ENCODE results near the gene PDLIM5. TPM values are rescaled to one million over a fixed set of nuclear protein-coding genes. Genes with fewer than 3 reads are reported as not detected.

PDLIM5 gene
- total and polyA plus RNA-seq, 4 donors: 20.4 to 93.4 (median 59.8) TPM

- peak overlapping the region in 1 of 2 donors; percentile 75 for H3K27ac ChIP-seq (ENCODE audit: low read depth in 1 of 2, low read length in 1 of 2)
- TF ChIP-seq CTCF (IDR thresholded peaks at IDR 0.05; ENCODE audit: control extremely low read depth, extremely low read depth): no peak
- DNase-seq: no peak
- H3K27me3 ChIP-seq (ENCODE audit: control insufficient read depth in 3 of 3, insufficient read depth in 3 of 3, low read length in 2 of 3): no peaks in the 10 kb centered on the region
- ATAC-seq (ENCODE audit: insufficient read depth, low FRiP score): no peak
- 96 to 99% methylated on average over 2 of the region's 2 CpGs for WGBS, 2 donors
- no peak overlapping the region for H3K9ac ChIP-seq (ENCODE audit: insufficient read depth in 1 of 2, low read length in 2 of 2)
- H3K4me3 ChIP-seq: no peak overlapping the region
- peaks cover 0 to 16% (median 1%) of the 10 kb centered on the region in 5 donors for H3K4me1 ChIP-seq (ENCODE audit: control insufficient read depth in 5 of 5, insufficient read depth in 5 of 5, low read length in 5 of 5)
- no peaks in the 10 kb centered on the region for H3K9me3 ChIP-seq (ENCODE audit: control insufficient read depth in 4 of 4, insufficient read depth in 3 of 4, low read length in 3 of 4)
- peaks cover 0 to 3% (median 0%) of the 10 kb centered on the region in 4 donors for H3K36me3 ChIP-seq (ENCODE audit: control insufficient read depth in 4 of 4, insufficient read depth in 4 of 4, low read length in 4 of 4)
Measured at GRCh38 chr4:94461506-94461905, 9.8 kb downstream of the PDLIM5 start.

- TF ChIP-seq CTCF (IDR thresholded peaks at IDR 0.05; ENCODE audit: control extremely low read depth, extremely low read depth): no peak
- DNase-seq (no peak), ATAC-seq (ENCODE audit: insufficient read depth, low FRiP score) (no peak)
- 84 to 86% methylated on average over 1 of the region's 1 CpG for WGBS, 2 donors
- H3K27ac ChIP-seq (ENCODE audit: low read depth in 1 of 2, low read length in 1 of 2): no peak overlapping the region
- H3K4me1 ChIP-seq (ENCODE audit: control insufficient read depth in 5 of 5, insufficient read depth in 5 of 5, low read length in 5 of 5): peaks cover 0 to 14% (median 1%) of the 10 kb centered on the region in 5 donors
- H3K4me3 ChIP-seq: no peak overlapping the region
- H3K9me3 ChIP-seq (ENCODE audit: control insufficient read depth in 4 of 4, insufficient read depth in 3 of 4, low read length in 3 of 4): no peaks in the 10 kb centered on the region
- H3K36me3 ChIP-seq (ENCODE audit: control insufficient read depth in 4 of 4, insufficient read depth in 4 of 4, low read length in 4 of 4): no peaks in the 10 kb centered on the region
- H3K9ac ChIP-seq (ENCODE audit: insufficient read depth in 1 of 2, low read length in 2 of 2): no peak overlapping the region
- H3K27me3 ChIP-seq (ENCODE audit: control insufficient read depth in 3 of 3, insufficient read depth in 3 of 3, low read length in 2 of 3): no peaks in the 10 kb centered on the region
Measured at GRCh38 chr4:94462572-94462971, 10.8 kb downstream of the PDLIM5 start.

- DNase-seq (no peak), ATAC-seq (ENCODE audit: insufficient read depth, low FRiP score) (no peak)
- Histone ChIP-seq H3K36me3 (ENCODE audit: control insufficient read depth in 4 of 4, insufficient read depth in 4 of 4, low read length in 4 of 4) (no peaks in the 10 kb centered on the region), H3K27me3 (ENCODE audit: control insufficient read depth in 3 of 3, insufficient read depth in 3 of 3, low read length in 2 of 3) (no peaks in the 10 kb centered on the region), H3K4me1 (ENCODE audit: control insufficient read depth in 5 of 5, insufficient read depth in 5 of 5, low read length in 5 of 5) (peaks cover 0 to 19% (median 0%) of the 10 kb centered on the region in 5 donors), H3K9ac (ENCODE audit: insufficient read depth in 1 of 2, low read length in 2 of 2) (no peak overlapping the region), H3K4me3 (no peak overlapping the region), H3K27ac (ENCODE audit: low read depth in 1 of 2, low read length in 1 of 2) (peak overlapping the region in 1 of 2 donors; percentile 60), H3K9me3 (ENCODE audit: control insufficient read depth in 4 of 4, insufficient read depth in 3 of 4, low read length in 3 of 4) (peaks cover 0 to 2% (median 0%) of the 10 kb centered on the region in 4 donors)
- 95 to 100% methylated on average over 1 of the region's 1 CpG for WGBS, 2 donors
- no peak for TF ChIP-seq CTCF (IDR thresholded peaks at IDR 0.05; ENCODE audit: control extremely low read depth, extremely low read depth)
Measured at GRCh38 chr4:94463771-94464170, 12.0 kb downstream of the PDLIM5 start.

- no peak for ATAC-seq (ENCODE audit: insufficient read depth, low FRiP score)
- no peaks in the 10 kb centered on the region for H3K27me3 ChIP-seq (ENCODE audit: control insufficient read depth in 3 of 3, insufficient read depth in 3 of 3, low read length in 2 of 3)
- DNase-seq: no peak
Measured at GRCh38 chr4:94466371-94466770, 14.6 kb downstream of the PDLIM5 start.

More at GRCh38 chr4:94466371-94466770, 14.6 kb downstream of the PDLIM5 start:
- Histone ChIP-seq H3K27ac (ENCODE audit: low read depth in 1 of 2, low read length in 1 of 2) (no peak overlapping the region), H3K9me3 (ENCODE audit: control insufficient read depth in 4 of 4, insufficient read depth in 3 of 4, low read length in 3 of 4) (peaks cover 0 to 2% (median 0%) of the 10 kb centered on the region in 4 donors), H3K4me3 (no peak overlapping the region), H3K9ac (ENCODE audit: insufficient read depth in 1 of 2, low read length in 2 of 2) (no peak overlapping the region), H3K36me3 (ENCODE audit: control insufficient read depth in 4 of 4, insufficient read depth in 4 of 4, low read length in 4 of 4) (no peaks in the 10 kb centered on the region), H3K4me1 (ENCODE audit: control insufficient read depth in 5 of 5, insufficient read depth in 5 of 5, low read length in 5 of 5) (peaks cover 0 to 28% (median 0%) of the 10 kb centered on the region in 5 donors)
- TF ChIP-seq CTCF (IDR thresholded peaks at IDR 0.05; ENCODE audit: control extremely low read depth, extremely low read depth): no peak

All from lung (tissue), 12 donors.